CD8-positive, alpha-beta memory T cell (primary cell): Measurements from ENCODE around the gene PIK3IP1. TPM values are rescaled to one million over a fixed set of nuclear protein-coding genes. Genes with fewer than 3 reads are reported as not detected.

Experiments
- polyA plus RNA-seq: library from polyadenylated mRNA; unstranded; fragments of 300-500 nt; fragmentation: Illumina TruSeq; gene quantifications from one replicate; pipeline ENCODE4 v1.2.3, GENCODE V29; 2021
- total RNA-seq, 2 experiments: library from RNA; stranded (reverse); gene quantifications; one replicate each; pipeline ENCODE4 v1.2.3, GENCODE V29; 2021

PIK3IP1 gene
- total and polyA plus RNA-seq, 3 experiments from 2014 or later = 32.2 to 350 (median 35.3) TPM

Other genes starting within 250 kb of the PIK3IP1 start
- gene SMTN, start 211.2 kb downstream of the PIK3IP1 start, total RNA-seq = 10 to 100 TPM; 13.2 to 14.7 TPM
- 0.98 TPM for gene SMTN, start 211.2 kb downstream of the PIK3IP1 start, polyA plus RNA-seq
- 10 to 100 TPM; 14.6 to 15.4 TPM for gene SELENOM, start 184.9 kb downstream of the PIK3IP1 start, total RNA-seq
- gene SELENOM, start 184.9 kb downstream of the PIK3IP1 start, polyA plus RNA-seq = 138 TPM
- gene INPP5J, start 169.5 kb downstream of the PIK3IP1 start, total RNA-seq = under 1 TPM in 1 of 2 experiments, not detected in 1; 0.22 TPM
- gene INPP5J, start 169.5 kb downstream of the PIK3IP1 start, polyA plus RNA-seq = not detected
- gene PLA2G3, start 152.0 kb downstream of the PIK3IP1 start, total RNA-seq = not detected
- gene PLA2G3, start 152.0 kb downstream of the PIK3IP1 start, polyA plus RNA-seq = not detected
- 10 to 100 TPM; 28.1 to 30.5 TPM for gene RNF185, start 132.3 kb downstream of the PIK3IP1 start, total RNA-seq
- gene RNF185, start 132.3 kb downstream of the PIK3IP1 start, polyA plus RNA-seq = 23.7 TPM
- gene LIMK2, start 80.2 kb downstream of the PIK3IP1 start, total RNA-seq = 10 to 100 TPM; 25.1 to 27.7 TPM
- gene LIMK2, start 80.2 kb downstream of the PIK3IP1 start, polyA plus RNA-seq = 19.0 TPM
- 10 to 100 TPM; 32.4 to 35.6 TPM for gene PATZ1, start 53.9 kb upstream of the PIK3IP1 start, total RNA-seq
- 18.1 TPM for gene PATZ1, start 53.9 kb upstream of the PIK3IP1 start, polyA plus RNA-seq
- 100 to 1,000 TPM; 115 to 117 TPM for gene DRG1, start 107.1 kb upstream of the PIK3IP1 start, total RNA-seq
- gene DRG1, start 107.1 kb upstream of the PIK3IP1 start, polyA plus RNA-seq = 70.1 TPM
- gene EIF4ENIF1, start 197.4 kb upstream of the PIK3IP1 start, total RNA-seq = 10 to 100 TPM; 52.1 to 53.5 TPM
- gene EIF4ENIF1, start 197.4 kb upstream of the PIK3IP1 start, polyA plus RNA-seq = 14.0 TPM
- gene SFI1, start 204.0 kb upstream of the PIK3IP1 start, total RNA-seq = 100 to 1,000 TPM; 119 to 129 TPM
- 34.8 TPM for gene SFI1, start 204.0 kb upstream of the PIK3IP1 start, polyA plus RNA-seq